ENCODE results near the gene RFX2.

Gene RFX2

DNA sequence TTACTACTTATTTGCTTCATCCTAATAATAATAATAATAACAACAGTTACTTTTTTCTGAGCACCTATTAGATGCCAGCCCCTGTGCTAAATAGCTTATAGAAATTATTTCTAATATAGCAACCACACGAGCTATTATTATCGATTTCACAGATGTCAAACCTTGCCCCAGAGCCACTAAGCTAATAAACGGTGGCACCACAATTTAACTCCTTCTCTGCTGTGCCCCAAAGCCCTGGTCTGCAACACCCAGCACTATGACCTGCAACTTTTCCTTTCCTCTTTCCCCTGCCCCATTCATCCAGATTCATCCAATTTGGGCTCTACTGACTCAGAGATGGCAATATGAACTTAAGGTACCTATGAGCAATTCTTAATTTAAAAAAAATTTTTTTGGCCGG, 6.4 kb downstream of the RFX2 start:
- no peak for DNase-seq (ENCODE audit: low read depth)

DNA sequence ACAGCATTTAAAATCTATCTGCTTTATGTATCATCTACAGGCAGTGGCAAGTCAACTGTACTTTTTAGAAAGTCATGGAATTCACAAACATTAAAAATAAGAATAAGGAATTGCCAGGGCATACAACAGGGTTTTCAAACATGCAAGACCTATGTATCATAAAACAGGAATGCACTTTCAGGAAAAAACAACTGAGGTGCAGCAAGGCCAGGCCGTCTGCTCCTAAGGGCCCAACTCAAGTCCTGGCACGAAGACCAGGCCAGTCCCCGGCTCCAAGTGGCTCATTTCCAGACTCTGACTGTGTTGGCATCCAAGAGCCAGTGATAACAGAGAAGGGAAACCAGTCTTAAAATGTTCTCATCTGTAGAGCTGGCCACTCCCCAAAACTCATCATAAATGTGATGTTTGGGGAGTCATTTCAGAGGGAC, 7.1 kb downstream of the RFX2 start:
- DNase-seq (ENCODE audit: low read depth) = peak; percentile 98

- DNase-seq (ENCODE audit: low read depth) = no peak
These were observed 8.3 kb downstream of the RFX2 start for GRCh38 chr19:6101991-6102390.

DNA sequence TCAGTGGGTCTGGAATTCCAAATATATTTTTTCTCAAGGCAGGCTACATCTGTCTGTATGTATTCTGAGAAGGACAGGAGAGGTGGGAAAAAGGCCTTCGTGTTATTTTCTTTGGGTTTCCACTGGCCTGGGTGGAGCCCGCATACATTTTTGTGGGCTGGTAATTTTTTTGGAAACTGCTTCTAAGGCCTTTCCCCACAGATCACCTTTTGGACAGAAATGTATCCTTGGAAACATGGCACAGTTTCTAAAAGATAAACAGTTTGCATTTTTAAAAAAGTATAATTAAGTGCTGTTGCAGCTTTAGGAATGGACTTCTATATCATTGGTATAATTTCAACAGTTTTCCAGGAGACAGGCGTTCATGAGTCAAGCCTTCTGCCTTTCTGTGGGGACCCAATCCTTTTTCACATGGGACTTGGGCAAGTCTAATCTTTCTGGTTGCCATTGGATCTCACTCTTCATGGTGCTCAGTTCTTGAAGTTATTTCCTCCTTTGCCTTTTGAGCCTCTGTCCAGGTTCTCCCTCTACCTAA, 8.9 kb downstream of the RFX2 start:
- no peak for DNase-seq (ENCODE audit: low read depth)

DNA sequence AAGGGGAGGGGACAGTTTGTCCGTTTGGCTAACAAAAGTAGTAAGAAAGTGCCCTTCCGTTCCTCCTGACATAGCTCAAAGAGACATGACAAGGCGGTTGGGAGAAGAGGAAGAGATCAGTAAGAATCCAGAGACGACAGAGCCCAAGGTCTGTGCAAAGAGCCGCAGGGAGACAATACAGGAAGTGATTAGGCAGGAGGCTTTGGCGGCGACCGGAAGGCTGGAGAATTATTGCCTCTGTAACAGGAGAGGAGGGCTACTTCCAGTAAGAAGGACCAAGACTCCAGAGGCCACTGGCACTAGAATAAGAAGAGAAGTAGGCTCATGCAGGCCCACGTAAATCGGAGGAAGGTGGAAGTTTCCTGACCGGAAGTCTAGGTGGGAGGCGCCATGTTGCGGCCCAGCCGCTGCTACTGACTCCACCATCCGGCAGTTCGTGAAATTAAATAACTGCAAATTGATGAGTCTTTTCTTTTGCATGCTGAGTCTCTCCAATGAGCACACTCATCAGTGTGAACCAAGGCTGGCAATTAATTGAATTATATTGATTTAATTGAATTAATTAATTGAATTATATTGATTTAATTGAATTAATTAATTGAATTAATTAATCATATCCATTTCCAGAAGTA, 9.9 kb downstream of the RFX2 start:
- DNase-seq (ENCODE audit: low read depth) = no peak

- no peak for DNase-seq (ENCODE audit: low read depth)
These were observed 10.7 kb downstream of the RFX2 start for GRCh38 chr19:6099599-6099998.

DNA sequence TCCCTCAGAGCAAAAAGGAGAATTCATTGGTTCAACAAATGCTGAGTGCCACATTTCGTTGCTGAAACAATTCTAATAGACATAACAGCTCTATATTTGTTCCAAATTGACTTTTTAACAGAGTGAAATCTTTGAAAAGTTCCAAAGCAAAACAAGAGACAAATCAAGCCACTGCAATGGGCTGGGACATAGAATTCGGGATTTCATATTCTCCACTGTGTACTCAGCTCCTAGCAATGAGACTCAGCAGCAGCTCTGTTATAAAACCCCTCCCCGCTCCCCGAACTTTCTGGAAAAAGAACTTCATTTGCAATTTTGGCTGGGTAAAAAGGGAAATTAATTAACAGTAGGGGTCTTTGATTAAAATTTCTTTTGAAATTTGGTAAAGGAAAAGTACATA, 11.3 kb downstream of the RFX2 start:
- no peak for DNase-seq (ENCODE audit: low read depth)

- DNase-seq (ENCODE audit: low read depth) = peak; percentile 37
These were observed 11.7 kb downstream of the RFX2 start for GRCh38 chr19:6098574-6098973.

GRCh38 chr19:6097911-6098310, 12.4 kb downstream of the RFX2 start:
- DNase-seq (ENCODE audit: low read depth) = no peak

GRCh38 chr19:6095760-6096159, 14.5 kb downstream of the RFX2 start:
- no peak for DNase-seq (ENCODE audit: low read depth)

DNA sequence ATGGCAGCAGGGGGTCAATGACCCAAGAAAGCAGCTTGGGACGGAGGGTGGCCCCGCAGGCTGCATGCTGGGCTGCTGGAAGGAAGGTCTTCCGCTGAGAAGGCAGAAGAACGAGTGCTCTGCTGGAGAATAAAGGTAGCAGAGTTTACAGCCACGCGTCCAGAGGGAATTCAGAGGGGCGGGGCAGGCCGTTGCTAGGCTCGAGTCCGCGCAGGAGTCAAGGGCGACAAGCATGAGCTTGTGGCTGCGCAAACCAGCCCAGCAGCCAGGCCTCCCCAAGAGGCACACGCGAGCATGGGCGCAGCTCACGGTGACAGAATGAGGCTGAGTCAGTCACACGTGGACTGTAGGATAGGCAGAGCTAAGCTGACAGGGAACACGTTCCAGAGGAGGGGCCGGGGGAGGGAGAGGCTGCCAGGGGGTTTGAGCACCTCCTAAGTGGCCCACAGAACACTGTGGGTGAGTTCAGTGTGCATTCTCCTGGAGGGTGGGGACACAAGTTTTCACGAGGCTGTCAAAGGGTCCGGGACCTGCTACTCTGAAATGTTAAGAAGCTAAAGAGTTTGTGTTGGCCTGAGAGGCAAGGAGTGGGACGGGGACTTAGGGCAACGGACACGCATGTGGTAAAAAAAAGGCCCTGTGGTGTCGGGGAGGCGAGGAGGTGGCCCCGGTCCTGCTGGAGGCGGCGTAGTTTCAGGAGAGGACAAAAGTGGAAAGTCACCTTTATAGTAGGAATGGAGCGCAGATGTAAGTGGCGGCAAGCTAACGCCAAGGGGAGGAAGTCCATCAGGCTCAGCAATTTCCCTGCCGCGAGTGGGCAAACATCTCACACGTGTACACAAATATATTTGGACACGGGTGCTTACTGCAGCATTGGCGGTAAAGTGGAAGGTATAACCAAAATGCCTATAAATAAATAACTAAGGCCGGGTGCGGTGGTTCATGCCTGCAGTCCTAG, 17.7 kb downstream of the RFX2 start:
- peak; percentile 89 for DNase-seq (ENCODE audit: low read depth)

DNA sequence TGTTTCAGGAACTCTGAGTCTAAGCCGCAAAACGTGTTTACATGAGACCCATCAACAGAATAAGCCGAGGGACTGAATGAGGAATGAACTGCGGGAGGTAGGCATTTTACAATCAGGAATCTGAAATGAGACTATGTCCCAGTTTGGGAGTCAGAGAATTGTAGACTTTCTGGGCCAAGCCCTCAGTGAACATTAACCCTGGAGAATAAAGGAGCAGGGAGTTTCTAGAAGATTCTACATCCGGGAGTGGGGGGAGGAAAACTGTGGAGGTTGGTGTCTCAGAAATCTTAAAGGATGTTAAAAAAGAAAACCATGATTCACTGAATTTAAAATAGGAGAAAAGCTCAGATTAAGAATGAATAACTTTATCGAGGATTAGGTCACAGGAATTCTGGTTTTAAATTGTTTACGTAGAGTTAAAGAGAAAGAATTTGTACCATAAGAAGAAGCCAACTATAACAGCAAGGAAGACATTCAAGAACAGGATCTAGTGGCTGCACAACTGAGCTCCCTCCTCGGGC, 18.5 kb downstream of the RFX2 start:
- DNase-seq (ENCODE audit: low read depth) = peak; percentile 62

DNA sequence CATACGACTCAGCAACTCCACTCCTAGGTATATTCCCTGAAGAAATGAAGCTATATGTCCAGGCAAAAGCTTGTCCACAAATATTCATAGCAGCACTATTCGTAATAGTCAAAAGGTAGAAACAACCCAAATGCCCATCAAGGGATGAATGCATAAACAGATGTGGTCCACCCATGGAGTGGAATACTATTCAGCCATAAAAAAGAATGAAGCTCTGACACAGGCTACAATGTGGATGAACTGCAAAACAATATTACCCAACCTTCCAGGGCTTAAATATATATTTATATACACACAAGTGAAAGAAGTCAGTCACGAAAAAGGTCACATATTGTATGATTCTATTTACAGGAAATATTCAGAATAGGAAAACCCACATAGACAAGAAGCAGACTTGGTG, 19.7 kb downstream of the RFX2 start:
- no peak for DNase-seq (ENCODE audit: low read depth)

DNA sequence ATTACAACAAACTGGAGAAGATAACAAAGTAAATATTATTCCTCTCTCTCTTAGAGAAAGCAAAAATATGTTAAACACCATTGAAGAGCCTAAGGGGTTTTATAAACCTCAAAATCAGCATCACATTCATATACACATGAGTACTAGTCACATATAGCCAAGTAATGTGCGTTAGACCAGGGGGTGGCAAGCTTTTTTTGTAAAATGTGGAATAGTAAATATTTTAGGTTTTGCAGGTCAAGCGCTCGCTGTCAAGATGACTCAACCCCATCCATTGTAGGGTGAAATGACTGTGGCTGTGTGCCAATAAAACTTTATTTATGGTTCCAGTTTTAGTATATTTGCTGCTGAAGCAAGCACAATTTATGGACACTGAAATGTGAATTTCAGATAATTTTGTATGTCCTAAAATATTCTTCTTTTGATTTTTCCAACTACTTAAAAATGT, 21.7 kb downstream of the RFX2 start:
- DNase-seq (ENCODE audit: low read depth) = no peak

DNA sequence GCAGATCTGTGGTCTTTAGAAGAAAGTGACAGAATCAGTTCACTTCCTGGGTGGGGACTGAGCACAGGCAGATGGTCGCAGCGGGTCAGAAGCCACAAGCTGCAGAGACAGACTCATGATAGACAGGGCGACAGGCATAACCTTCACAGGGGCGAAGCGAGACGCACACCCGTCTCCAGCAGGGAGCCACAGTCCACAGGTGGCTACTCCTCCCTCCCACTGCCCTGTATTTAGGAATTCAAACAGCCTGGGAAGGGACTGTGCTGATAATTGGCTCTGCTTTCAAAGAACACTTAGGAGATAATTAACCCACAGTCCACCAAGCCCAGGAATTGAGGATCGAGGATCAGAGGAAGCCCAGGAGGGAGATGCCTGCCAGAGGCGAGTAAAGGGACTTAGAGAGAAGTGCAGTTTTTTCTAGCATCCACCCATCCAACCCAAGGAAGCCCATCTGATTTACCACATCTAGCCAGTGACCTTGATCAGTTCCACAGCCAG, 23.2 kb downstream of the RFX2 start:
- DNase-seq (ENCODE audit: low read depth) = no peak

DNA sequence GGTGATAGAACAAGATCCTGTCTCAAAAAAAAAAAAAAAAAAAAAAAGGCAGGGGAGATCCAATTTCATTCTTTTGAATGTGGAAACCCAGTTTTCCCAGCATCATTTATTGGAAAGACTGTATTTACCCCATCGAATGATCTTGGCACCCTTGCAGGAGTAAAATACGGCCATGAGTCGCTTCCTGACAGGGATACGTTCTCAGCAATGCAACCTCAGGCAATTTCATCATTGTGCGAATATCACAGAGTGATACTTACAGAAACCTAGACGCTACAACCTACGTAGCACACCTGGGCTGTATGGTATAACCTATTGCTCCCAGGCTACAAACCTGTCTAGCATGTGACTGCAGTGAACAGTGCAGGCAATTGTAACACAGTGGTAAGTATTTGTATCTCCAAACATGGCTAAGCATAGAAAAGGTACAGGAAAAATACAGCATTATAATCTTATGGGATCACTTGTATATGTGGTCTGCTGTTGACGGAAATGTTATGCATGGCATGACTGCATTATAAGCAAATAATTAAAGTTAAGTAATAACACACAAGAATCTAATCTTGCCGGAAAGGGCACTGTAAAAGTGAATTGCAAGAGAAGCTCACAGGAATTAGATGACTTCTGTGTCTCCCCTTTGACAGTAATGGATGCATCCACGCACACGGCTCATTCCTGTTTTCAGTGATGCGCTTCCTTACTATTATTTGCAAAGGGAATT, 24.1 kb downstream of the RFX2 start:
- DNase-seq (ENCODE audit: low read depth) = peak; percentile 87

DNA sequence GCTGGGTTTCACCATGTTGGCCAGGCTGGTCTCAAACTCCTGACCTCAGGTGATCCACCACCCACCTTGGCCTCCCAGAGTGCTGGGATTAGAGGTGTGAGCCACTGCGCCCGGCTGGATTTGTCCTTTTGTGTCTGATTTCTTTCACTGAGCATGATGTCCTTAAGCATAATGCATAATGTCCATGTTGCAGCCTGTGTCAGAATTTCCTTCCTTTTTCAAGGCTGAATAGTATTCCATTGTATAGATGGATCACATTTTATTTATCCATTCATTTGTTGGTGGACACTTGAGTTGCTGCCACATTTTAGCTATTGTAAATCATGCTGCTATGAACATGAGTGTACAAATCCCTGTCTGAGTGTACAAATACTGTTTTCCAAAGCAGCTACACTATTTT, 25.5 kb downstream of the RFX2 start:
- no peak for DNase-seq (ENCODE audit: low read depth)

DNA sequence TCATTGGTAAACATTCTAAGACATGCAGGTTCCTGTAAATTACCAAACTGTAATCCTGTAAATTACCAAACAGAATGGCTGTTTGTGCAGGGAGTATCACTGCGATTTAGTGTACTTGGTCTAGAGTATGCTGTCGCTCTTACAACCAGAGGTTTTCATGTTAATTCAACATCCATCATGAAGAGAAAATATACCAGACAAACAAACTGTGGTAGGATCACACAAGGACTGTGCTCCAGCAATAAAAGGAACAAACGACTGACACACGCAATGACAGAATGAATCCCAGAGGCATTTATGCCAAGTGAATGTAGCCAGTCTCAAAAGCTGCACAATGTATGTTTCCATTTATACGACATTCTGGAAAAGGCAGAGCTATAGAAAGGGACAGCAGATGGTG, 31.2 kb downstream of the RFX2 start:
- DNase-seq (ENCODE audit: low read depth) = no peak

- DNase-seq (ENCODE audit: low read depth) = no peak
These were observed 32.2 kb downstream of the RFX2 start for GRCh38 chr19:6078068-6078467.

GRCh38 chr19:6076675-6077463, 33.4 kb downstream of the RFX2 start:
- DNase-seq (ENCODE audit: low read depth) = peak; percentile 97

GRCh38 chr19:6076291-6076665, 34.0 kb downstream of the RFX2 start:
- no peak for DNase-seq (ENCODE audit: low read depth)

All from fibroblast of gingiva (primary cell).